Stimulated activated naive CD4-positive, alpha-beta T cell (primary cell): ENCODE measurements around the gene DUSP12.
A peak's percentile ranks its signal among the peaks of the same experiment; 100 is the strongest.
"Not testable (repeated sequence)": the region's sequence is repeated elsewhere in the genome, so short reads cannot be mapped to it uniquely, and the experiment has no call there.

ENCODE experiments used
- DNase-seq, 6 experiments: peaks; one replicate each; lab custom pipeline; 2025; lab: John Stamatoyannopoulos, UW

DUSP12 gene

GRCh38 chr1:161727256-161727924, 22.2 kb upstream of the DUSP12 start:
- DNase-seq = peak; percentile 19 to 77 (median 54)

DNA sequence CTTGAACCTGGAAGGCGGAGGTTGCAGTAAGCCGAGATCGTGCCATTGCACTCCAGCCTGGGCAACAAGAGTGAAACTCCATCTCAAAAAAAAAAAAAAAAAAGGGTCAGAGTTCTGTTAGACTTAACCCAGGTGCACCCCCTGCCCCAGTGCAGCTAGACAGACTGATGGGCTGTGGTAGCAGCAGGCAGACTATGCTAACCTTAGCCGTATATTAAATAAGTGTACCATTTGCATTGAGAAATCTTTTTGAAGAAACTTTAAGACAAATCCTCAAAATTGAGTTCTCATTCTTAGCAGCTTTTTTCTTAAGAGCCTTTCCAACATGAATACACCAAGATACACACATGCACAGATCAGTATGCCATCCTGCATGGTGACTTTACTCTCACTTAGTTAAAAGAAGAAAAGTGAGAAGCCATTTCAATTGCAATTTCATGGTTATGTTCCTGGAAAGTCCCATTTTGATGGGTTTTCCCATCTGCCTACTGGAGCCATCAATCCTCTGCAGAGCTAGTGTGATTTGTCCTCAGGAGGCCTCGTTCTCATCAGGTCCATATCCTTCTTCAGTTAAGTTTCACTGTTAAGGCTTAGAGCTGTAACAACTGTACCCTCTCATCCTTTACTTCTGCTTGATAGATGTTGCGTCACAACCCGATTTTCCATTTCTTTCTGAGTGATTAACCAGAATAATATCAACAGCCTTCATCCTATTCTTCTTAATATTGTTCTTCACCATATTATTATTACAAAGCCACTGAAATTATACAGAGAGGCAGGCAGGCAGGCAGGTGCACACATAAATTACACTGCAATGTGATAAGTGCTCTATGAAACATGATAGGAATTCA, 21.0 kb upstream of the DUSP12 start:
- DNase-seq = peak in 1 of 6 experiments; percentile 5

- DNase-seq = no peak
These were observed 19.5 kb upstream of the DUSP12 start for GRCh38 chr1:161730050-161730564.

DNA sequence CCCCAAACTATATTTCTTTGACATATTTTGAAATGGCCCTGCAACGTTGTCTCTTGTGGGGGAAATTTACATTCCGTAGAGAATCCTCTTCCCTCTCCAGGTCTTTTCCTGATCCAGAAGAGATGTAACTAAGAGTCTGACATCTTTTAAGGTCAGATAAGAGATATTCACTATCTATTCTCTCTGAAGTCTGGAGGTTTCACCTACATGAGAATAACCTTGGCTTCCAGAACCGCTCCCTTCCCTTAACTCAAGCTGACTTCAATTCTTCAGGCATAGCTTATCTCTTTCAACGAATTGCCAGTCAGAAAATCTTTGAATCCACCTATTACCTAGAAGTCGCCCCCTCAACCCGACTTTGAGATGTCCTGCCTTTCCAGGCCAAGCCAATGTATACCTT, 18.3 kb upstream of the DUSP12 start:
- DNase-seq = no peak

DNA sequence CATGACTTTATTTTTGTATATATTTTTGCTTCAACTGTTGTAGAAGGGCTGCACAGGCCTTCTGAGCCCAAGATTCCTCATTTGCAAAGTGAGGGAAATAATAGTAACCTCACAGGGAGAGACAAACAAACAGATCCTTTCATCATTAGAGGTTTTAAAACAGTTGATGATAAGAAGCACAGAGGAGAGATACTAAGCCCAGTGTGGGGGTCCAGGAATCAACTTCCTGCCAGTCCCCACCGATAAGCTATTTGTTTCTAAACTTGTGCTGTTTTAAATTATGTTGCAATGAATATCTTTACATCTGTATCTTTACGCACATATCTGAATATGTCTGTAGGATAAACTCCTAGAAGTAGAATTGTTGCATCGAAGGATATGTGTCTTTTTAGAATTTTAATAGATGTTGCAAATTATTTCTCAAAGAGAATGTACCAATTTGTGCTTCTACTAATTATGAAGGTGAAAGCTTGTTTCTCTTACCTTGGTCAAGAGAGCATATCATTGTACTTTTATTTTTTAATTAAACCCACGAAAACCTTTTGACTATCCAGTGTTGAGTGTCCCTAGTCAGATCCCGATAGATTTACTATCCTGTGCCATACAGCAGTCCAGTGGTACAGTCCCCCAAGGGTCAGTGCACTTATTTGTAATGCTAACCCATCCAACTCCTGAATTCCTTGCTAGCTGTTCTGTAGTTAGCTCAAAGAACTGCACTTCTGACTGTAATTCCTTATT, 17.4 kb upstream of the DUSP12 start:
- DNase-seq = no peak

DNA sequence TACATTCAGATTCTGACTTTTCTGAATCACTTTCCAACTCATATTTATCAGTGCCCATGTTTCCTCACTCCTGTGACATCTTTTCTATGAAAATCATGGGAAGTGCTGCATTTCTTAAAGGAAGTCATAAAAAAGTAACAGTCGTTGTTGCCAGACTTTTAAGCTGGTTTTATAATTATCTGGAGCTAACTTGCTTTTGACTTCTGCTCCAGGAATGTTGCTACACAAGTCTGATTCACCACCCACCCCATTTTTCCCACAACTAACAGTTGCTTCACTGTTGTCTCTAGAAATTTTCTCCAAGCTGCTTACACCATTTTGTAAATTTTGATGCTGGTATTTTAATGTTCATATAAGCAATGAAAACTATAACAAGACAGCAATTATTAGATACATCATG, 16.1 kb upstream of the DUSP12 start:
- DNase-seq = no peak

- no peak for DNase-seq
These were observed 13.7 kb upstream of the DUSP12 start for GRCh38 chr1:161735837-161736236.

GRCh38 chr1:161736335-161736969, 13.1 kb upstream of the DUSP12 start:
- no peak for DNase-seq

- no peak for DNase-seq
These were observed 12.0 kb upstream of the DUSP12 start for GRCh38 chr1:161737625-161738024.

DNA sequence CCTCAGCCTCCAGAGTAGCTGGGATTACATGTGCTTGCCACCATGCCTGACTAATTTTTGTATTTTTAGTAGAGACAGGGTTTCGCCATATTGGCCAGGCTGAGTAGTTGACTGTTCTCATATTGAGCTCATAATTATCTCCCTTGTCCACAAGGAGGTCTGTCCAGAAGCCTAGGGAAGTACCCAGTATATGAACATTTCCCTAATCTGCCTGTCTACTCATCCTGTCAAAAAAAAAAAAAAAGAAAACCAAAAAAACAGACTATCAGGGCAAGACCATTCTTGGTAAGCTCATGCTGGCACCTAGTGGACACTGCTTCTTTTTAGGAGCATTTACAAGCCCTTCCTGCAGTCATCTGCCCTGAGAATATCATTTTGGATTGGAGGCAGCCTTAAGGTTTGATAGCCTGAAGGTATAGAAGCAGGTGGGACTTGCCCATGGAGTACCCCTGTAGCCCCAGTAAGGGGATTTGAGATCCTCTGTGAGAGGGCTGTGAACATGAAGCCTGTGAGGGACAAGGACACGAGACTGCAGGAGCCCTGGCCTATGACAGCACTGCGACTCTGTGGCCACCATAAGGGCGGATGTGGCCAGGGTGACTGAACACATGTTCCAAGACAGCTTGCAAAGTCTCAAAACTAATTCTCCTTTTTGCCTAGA, 10.8 kb upstream of the DUSP12 start:
- DNase-seq = peak in 4 of 6 experiments; percentile 3 to 51 (median 38)

- no peak for DNase-seq
These were observed 9.6 kb upstream of the DUSP12 start for GRCh38 chr1:161739865-161740566.

DNA sequence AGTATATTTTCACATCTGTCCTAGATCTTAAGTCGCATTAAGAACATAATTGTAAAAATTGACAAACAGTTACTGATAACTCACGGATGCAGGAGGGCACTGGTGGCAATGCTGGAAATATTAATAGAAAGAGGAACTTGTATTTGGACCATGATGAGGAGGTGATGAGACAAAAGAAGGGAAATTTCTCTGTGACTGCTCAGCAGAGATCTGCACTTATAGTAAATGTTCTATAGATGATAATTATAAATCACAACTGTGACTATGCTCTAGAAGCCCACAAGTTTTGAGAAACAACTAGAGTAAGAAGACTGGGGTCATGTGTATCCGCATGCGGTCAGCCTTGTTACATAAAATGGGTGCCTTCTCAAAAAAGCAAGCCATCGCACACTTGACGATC, 8.7 kb upstream of the DUSP12 start:
- no peak for DNase-seq

DNA sequence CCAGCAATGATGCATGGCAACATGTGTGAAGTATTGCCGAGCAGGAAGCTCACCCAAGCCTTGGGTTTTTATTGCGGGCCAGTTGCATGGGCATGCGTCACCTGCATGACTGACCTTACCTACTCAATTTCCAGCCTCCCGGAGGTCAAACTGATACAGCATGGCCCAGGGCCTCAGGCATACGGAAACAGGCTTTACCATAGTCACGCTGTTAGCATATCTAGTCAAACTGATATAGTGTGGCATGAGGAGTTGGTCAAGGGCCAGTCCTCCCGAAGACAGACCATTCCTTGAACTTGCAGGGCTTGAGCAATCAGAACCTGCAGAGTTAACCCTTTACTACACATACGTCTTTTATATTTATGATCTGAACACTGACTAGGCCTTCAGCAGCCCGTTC, 6.4 kb upstream of the DUSP12 start:
- DNase-seq = no peak

GRCh38 chr1:161747801-161748200, 1.8 kb upstream of the DUSP12 start:
- no peak for DNase-seq

- peak in 5 of 6 experiments; percentile 12 to 58 (median 31) for DNase-seq
These were observed 14.0 kb downstream of the DUSP12 start for GRCh38 chr1:161763522-161764098.

DNA sequence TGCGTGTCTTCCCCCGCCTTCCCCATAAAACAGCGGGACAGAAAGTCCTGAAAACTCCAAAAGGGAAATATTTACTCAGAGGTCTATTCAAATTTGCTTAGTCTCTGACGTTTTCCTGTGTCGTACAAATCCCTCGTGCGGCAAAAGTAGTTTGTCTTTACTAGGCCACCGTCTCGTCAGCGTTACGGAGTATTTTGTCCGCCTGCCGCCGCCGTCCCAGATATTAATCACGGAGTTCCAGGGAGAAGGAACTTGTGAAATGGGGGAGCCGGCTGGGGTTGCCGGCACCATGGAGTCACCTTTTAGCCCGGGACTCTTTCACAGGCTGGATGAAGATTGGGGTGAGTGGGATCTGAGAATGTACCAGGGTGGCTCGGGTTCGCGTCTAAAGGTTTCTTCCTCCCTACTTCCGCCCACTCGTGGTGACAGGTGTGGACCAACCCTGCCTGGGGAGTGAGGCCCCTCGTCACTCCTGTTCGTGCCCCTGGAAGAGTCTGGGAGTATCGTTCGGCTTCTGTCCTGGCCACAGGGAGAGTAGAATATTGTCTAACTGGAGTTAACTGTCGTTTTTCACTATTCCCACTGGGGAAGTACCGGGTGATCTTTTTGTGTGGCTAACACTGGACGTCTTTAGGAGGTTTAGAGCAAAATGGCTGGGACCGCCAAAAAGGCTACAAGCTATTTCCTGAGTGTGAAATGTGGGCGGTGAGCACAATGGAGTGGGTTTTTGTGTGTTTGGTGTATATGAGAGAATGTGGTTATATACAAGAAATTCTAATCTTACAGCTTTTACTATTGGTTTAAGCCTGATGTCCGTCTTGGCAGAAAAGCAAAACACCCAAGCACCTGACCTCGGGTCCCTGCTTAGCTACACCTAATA, 16.8 kb downstream of the DUSP12 start, which contains the start of gene ATF6:
Gene ATF6, plus strand, starts transcription at position 219 of the 880 bp plus-strand sequence. Its CDS starts 41 bp downstream, at position 260.
- DNase-seq = peak; percentile 63 to 80 (median 74)

DNA sequence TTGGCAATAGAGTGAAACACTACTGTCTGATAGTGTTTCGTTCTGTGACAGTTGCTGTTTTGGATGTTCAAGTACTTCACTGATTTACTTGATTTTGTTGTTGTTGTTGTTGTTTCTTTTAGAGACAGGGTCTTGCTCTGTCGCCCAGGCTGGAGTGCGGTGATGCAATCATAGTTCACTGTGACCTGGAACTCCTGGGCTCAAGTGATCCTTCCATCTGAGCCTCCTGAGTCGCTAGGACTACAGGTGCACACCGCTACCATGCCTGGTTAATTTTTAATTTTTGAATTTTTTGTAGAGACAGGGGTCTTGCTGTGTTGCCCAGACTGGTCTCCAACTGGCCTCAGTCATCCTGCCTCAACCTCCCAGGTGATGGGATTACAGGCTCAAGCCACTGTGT, 18.9 kb downstream of the DUSP12 start:
- DNase-seq = no peak

- DNase-seq = no peak
These were observed 19.5 kb downstream of the DUSP12 start for GRCh38 chr1:161768986-161769672.

- not testable (repeated sequence) for DNase-seq
These were observed 20.1 kb downstream of the DUSP12 start for GRCh38 chr1:161769673-161770045.
